A673 (cell line): ENCODE measurements around the gene SERTM1. TPM values are rescaled to one million over a fixed set of nuclear protein-coding genes. Genes with fewer than 3 reads are reported as not detected.

ENCODE experiments used
- BruUV-seq: library from RNA; stranded (reverse); fragments of 400-500 nt; replicated peaks from 2 replicates; lab custom pipeline; 2021; lab: Mats Ljungman, UMichigan
- CTCF ChIA-PET: fragments of 300-600 bp; sonication (Branson Sonifier 250); formaldehyde crosslinking; loops from one replicate; lab custom pipeline; 2022; ENCODE audit warnings: antibody characterized with exemption; lab: Charles Lee
- POLR2A ChIA-PET: fragments of 300-600 bp; sonication (Branson Sonifier 250); formaldehyde crosslinking; loops from one replicate; lab custom pipeline; 2022; ENCODE audit warnings: antibody characterized with exemption; ENCODE audit not compliant: low non-redundant PET; lab: Charles Lee
- DNase-seq: peaks from one replicate; pipeline ENCODE4 v3.0.0-alpha.2; 2015; ENCODE audit warnings: low spot score
- H3K27ac ChIP-seq: fragments of 200-600 bp; sonication (generic); 2 replicates; pipeline ENCODE4 v1.5.1; 2016; ENCODE audit warnings: mixed run types, low read depth, mild to moderate bottlenecking, mixed read lengths, antibody characterized with exemption, low read length; ENCODE audit not compliant: poor library complexity, severe bottlenecking
- H3K27me3 ChIP-seq: fragments of 200-600 bp; sonication (generic); replicated peaks from 2 replicates; pipeline ENCODE4 v1.6.1; 2017; ENCODE audit warnings: mixed run types, low read depth, mild to moderate bottlenecking, mixed read lengths, antibody characterized with exemption, low read length; ENCODE audit not compliant: insufficient read depth, poor library complexity
- H3K36me3 ChIP-seq: fragments of 200-600 bp; sonication (generic); 2 replicates; pipeline ENCODE4 v1.6.1; 2016; ENCODE audit warnings: mixed run types, mild to moderate bottlenecking, mixed read lengths, antibody characterized with exemption, low read length; ENCODE audit not compliant: insufficient read depth, poor library complexity, severe bottlenecking
- H3K4me1 ChIP-seq: fragments of 200-600 bp; sonication (generic); 2 replicates; pipeline ENCODE4 v1.6.1; 2017; ENCODE audit warnings: mixed run types, mild to moderate bottlenecking, mixed read lengths, antibody characterized with exemption, low read length; ENCODE audit not compliant: insufficient read depth, poor library complexity, severe bottlenecking
- H3K4me3 ChIP-seq: fragments of 200-600 bp; sonication (generic); 2 replicates; pipeline ENCODE4 v1.5.1; 2016; ENCODE audit warnings: low read depth, mixed run types, mild to moderate bottlenecking, mixed read lengths, low read length; ENCODE audit not compliant: poor library complexity, severe bottlenecking
- H3K9me3 ChIP-seq: fragments of 200-600 bp; sonication (generic); 2 replicates; pipeline ENCODE4 v1.6.1; 2016; ENCODE audit warnings: mixed run types, low read depth, mild to moderate bottlenecking, mixed read lengths, antibody characterized with exemption, low read length; ENCODE audit not compliant: poor library complexity, severe bottlenecking
- CTCF ChIP-seq: fragments of 300-800, 200-600 bp; sonication (generic); conservative IDR thresholded peaks from 2 replicates; pipeline ENCODE4 v1.5.1; 2017; ENCODE audit warnings: low read depth, mild to moderate bottlenecking, antibody characterized with exemption, low read length, moderate library complexity, mixed read lengths
- EZH2 ChIP-seq: fragments of 200-600 bp; sonication (generic); IDR thresholded peaks from 2 replicates; pipeline ENCODE4 v1.6.1; 2017; ENCODE audit warnings: borderline replicate concordance, low read depth, mild to moderate bottlenecking, mixed read lengths, antibody characterized with exemption, low read length; ENCODE audit not compliant: poor library complexity, severe bottlenecking
- intact Hi-C: fragments of 100-400 bp; cut with micrococcal nuclease; formaldehyde crosslinking; loops from one replicate; pipeline ENCODE4 v1.10.0; 2022; ENCODE audit not compliant: unreplicated experiment
- total RNA-seq: library from RNA; stranded (reverse); gene quantifications from 2 replicates; pipeline ENCODE4 v1.2.3, GENCODE V29; 2021

The SERTM1 gene
- total RNA-seq, 1 experiment from 2014 or later, result 42.9 TPM

- Histone ChIP-seq H3K27me3 (no peaks in the 10 kb centered on the region), H3K4me1 (peaks cover 37% of the 10 kb centered on the region), H3K4me3 (no peak overlapping the region), H3K27ac (peak overlapping the region; percentile 69), H3K36me3 (peaks cover 8% of the 10 kb centered on the region), H3K9me3 (peaks cover 3% of the 10 kb centered on the region)
- BruUV-seq, result no TSS peak
- TF ChIP-seq EZH2 (no peak), CTCF (no peak)
- POLR2A ChIA-PET, result interaction anchor here (0.8 kb wide), 1 partner anchor 23 kb away, joined by 4 read pairs; no protein-coding TSS in a partner anchor
- CTCF ChIA-PET, result no interaction called here
- intact Hi-C loops, result no loop called here
- peak; percentile 94 for DNase-seq
Measured at GRCh38 chr13:36685927-36686326, 12.1 kb downstream of the SERTM1 start.

- H3K27me3 ChIP-seq, result no peaks in the 10 kb centered on the region
- DNase-seq, result no peak
- H3K4me1 ChIP-seq, result peaks cover 55% of the 10 kb centered on the region
- H3K27ac ChIP-seq, result peak overlapping the region; percentile 6
- peaks cover 26% of the 10 kb centered on the region for H3K36me3 ChIP-seq
- H3K4me3 ChIP-seq, result no peak overlapping the region
- ChIA-PET POLR2A (no interaction called here), CTCF (no interaction called here)
- no peaks in the 10 kb centered on the region for H3K9me3 ChIP-seq
- TF ChIP-seq EZH2, result no peak
- TF ChIP-seq CTCF, result no peak
- intact Hi-C loops, result no loop called here
- no TSS peak for BruUV-seq
Measured at GRCh38 chr13:36696410-36697010, 22.7 kb downstream of the SERTM1 start.

GRCh38 chr13:36700170-36700569, 26.4 kb downstream of the SERTM1 start:
- no TSS peak for BruUV-seq
- intact Hi-C loops, result no loop called here
- no peak for TF ChIP-seq CTCF
- no peak for TF ChIP-seq EZH2
- no peaks in the 10 kb centered on the region for H3K27me3 ChIP-seq
- peaks cover 26% of the 10 kb centered on the region for H3K36me3 ChIP-seq
- H3K9me3 ChIP-seq, result no peaks in the 10 kb centered on the region
- no peak for DNase-seq
- CTCF ChIA-PET, result no interaction called here
- H3K4me1 ChIP-seq, result peaks cover 24% of the 10 kb centered on the region
- no peak overlapping the region for H3K27ac ChIP-seq
- POLR2A ChIA-PET, result no interaction called here
- H3K4me3 ChIP-seq, result no peak overlapping the region
